Fibroblast of skin of right biceps (primary cell): Measurements from ENCODE around the gene CD72.
"Not testable (repeated sequence)": the region's sequence is repeated elsewhere in the genome, so short reads cannot be mapped to it uniquely, and the experiment has no call there.

Source experiments
- DNase-seq: peaks from one replicate; pipeline ENCODE4 v3.0.0-alpha.2; 2013

Gene CD72

DNA sequence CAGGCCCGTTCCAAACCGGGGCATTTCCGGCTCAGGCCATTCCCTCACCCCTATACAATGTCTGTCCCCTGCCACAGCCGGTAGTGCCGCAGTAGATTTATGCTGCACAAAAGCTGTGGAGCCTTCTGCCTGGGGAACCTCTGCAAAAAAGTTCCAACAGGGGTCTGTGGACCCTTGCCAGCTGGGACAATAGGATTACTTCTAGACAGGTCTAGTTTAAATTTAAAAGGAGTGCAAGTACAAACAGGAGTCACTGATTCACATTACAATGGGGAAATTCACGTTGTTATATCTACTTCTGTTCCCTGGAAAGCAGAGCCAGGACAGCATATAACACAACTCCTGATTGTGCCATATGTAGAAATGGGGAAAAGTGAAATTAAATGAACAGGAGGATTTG is 34.7 kb downstream of the CD72 start:
- DNase-seq: not testable (repeated sequence)

DNA sequence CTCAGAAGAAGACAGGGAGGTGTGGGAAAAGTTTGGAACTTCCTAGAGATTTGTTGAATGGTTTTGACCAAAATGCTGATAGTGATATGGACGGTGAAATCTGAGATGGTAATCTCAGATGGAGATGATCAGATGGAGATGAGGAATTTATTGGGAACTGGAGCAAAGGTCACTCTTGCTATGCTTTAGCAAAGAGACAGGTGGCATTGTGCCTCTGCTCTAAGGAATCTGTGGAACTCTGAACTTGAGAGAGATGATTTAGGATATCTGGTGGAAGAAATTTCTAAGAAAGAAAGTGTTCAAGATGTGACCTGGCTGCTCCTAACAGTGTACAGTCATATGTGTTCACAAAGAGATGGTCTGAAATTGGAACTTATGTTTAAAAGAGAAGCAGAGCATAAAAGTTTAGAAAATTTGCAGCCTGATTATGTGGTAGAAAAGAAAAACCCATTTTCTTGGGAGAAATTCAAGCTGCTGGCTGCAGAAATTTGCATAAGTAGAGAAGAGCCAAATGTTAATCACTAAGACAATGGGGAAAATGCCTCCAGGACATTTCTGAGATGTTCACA is 38.5 kb downstream of the CD72 start:
- not testable (repeated sequence) for DNase-seq

DNA sequence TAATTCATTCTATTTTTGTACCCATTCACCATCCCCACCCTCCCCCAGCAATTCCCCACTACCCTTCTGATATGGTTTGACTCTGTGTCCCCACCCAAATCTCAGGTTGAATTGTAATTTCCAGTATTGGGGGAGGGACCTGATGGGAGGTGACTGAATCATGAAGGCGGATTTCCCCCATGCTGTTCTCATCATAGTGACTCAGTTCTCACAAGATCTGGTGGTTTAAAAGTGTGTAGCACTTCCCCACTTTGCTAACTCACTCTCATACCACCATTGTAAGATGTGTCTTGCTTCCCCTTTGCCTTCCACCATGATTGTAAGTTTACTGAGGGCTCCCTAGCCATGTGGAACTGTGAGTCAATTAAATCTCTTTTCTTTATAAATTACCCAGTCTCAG is 39.1 kb downstream of the CD72 start:
- no peak for DNase-seq

DNA sequence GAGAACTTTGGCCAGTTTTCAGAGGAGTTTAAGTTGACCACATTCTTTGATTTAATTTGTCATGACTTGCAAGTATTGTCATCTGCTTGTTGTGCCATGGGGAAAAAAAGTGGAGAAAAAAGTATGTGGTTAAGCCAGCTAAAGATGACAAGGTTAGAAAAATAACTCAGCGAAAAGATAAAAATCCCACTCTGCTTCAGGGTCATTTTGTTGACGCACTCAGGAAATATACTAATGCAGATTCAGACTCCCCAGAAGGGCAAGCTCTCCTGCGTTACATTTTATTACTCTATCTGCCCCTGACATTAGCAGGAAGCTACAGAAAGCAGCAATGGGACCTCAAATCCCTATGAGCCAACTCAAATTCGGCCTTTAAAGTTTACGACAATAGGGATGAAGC is 40.7 kb downstream of the CD72 start:
- DNase-seq: no peak

DNA sequence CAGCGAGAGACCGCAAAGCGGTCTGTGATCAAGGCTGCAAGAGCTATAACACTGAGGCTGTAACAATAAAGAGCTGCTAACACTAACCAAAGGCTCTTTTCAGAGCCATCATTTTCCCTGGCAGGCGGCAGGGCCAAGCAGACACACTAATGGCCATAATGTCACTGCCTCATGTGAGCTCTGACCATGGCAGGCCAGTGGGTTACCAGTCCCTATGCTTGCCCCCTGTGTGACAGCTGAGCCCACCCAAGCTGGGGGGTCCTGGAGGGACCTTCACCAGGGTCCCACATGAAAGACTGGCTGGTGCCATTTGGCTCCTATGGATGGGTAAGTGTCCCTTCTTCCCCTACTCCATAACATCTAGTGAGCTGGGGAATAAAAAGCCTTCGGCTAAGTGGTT is 42.7 kb downstream of the CD72 start:
- DNase-seq: no peak

DNA sequence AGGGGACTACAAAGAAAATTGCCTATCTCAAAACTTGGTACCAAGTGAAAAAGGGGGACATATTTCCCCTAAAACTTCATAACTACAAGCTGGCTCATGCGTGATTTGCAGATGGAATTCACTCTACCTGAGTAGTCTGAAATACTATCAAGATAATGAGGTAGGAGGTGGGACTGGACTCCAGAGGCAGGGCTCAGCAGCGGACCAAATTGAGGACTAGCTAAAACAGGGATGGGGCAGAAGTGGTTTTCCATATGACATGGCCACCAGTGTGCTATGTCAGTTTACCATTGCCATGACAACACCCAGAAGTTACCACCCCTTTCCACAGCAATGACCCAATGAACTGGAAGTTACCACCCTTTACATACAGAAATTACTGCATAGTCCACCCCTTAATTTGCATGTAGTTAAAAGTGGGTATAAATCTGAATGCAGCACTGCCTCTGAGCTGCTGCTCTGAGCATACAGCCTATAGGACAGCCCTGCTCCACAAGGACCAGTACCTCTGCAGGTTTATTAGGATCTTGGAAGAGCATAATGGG is 43.6 kb downstream of the CD72 start:
- DNase-seq: no peak

DNA sequence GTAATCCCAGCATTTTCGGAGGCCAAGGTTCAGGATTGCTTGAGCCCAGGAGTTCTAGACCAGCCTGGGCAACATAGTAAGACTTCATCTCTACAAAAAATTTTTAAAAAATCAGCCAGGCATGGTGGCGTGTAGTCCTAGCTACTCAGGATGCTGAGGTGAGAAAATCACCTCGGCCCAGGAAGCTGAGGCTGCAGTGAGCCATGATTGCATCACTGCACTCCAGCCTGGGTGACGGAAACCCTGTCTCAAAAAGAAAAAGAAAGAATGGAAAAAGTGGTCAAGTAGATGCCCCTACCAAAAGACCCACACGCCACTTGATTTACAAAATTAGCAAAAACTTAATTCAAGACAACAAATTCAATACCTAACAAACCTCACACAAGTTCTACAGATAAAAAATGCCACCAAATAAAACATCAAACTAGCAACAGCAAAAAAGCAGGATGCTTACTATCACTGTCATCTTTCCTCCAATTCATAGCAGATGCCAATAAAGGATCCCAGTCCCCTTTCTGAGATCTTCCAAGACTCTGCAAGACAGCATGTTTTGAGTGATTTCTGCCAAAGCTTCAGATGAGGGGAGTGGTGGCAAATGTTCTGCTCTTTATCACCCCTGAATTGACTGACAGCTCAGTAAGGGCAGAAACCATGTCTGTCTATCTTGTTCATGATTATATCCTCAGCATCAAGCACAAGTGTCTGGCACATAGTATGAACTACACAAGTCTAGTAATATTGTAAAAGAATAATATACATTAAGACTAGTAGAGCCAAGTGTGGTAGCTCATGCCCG is 47.3 kb downstream of the CD72 start:
- no peak for DNase-seq

DNA sequence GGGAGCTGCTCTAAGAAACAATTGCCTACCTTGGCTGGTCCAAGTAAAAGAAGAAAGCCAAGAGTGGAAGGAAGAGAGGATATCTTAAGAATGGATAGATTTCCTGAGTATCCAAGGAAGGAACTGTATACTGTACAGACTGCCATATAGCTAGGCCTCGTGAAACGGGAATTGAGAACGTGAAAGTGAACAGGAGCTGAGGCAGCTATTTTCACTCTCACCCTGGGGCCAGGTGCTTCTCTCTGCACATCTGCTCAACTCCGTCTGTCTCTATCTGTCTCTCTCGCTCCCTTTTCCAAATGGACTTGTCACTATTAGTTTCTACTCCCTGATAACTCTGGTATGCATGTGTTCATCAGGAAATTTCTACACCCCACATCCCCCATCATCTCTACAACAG is 49.0 kb downstream of the CD72 start:
- DNase-seq: no peak

DNA sequence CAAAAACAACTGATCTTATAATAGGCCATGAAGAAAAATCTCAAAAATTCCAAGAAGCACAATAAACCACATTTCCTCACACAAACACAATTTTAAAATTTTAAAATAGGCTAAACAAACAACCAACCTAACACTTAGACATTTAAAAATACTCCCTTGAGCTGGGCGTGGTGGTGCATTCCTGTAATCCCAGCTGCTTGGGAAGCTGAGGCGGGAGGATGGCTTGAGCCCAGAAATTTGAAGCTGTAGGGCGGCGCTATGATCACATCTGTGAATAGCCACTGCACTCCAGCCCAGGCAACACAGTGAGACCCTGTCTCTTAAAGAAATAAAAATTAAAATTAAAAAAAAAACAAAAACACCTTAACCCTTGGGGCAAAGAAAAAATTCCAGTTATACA is 50.0 kb downstream of the CD72 start:
- no peak for DNase-seq

DNA sequence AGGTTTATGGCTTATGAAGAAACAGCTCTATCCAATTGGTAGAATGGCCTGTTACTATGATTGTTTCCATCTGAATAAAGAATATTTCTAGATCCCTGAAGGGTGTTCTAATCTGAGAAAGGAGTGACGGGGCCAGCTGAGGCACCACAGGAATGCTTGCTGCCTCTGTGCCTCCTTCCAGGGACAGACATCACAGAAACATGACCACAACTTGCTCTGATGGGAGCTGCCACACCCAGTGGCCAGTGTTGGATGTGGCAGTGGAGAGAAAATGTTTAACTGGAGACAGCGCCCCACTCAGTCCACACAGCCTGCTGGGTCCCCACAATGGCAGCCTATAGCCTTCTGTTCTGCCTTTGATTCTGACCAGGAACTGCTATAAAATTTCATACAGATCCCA is 51.8 kb downstream of the CD72 start:
- DNase-seq: peak; percentile 46

DNA sequence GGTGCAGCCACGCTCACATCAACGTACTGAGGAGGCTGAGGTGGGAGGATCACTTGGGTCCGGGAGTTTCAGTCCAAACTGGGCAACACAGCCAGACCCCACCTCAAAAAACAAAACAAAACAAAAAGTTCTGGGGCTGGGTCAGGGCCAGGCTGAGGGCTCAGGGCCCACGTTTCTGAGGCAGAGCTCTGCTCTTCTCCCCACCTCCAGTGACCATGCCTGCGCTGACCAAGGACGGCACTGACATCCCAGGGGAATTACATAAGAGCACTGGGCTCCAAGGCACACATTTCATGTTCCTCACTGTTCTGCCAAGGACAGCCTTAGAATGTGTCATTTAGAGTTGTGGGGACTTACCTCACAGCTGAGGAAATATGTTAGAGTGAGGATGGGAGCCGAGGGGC is 53.6 kb downstream of the CD72 start:
- no peak for DNase-seq

DNA sequence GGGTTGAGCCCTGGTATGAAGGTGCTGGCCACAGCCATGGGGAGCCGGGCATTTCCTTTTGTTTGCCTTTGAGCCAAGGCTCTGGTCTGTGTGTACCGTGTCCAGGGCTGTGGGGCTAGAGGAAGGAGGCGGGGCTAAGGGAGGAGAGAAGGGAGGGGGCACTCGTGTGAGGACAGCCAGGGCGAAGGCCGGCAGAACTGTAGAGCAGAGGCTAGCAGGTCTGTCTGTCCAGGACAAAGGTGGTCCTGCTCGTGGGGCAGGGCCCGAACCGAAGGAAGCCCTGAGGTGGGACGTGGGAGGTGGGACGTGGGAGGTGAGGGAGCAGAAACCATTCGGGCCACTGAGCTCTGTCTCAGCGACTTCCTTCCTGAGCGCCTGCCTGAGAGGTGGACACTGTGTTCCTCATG is 54.4 kb downstream of the CD72 start:
- DNase-seq: no peak

DNA sequence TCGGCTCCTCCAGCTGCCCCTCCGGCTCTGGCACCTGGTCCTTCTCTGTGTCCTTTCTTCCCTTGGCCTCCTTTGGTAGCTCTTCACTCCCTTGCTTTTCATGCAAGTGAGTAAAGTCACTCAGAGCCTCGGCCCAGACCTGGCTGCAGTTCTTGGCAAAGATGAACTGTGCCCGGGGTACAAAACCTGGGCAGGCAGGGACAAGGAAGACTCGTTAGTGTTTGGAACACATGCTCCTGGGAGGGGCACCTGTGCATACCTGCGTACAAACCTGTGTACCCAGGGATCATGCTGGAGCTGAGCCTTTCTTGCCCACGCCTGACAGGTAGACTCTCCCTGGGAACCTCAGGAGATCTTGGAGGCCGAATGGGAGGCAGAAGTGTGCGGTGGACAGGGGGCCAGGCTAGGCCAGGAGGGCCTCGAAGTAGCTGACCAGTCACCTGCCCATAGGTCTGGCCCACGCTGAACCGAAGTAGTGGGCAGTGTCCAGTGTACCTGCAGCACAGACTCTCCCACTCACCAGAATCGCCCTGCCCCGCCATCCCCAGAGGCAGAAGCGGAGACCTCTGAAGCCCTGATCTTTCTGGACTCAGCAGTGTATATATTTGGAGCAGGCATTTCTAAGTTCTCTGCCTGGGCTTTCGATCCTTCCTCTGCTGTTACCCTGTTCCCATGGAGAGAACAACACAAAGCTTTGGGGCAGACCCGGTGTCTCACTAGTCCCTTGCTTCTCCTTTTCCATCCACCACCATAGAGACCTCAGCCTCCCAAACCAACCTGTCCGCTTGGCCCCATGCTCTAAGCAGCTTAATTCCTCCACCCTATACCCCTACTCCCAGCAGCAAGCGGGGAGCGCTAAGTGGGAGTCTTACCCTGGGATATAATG is 55.1 kb downstream of the CD72 start:
- DNase-seq: no peak

DNA sequence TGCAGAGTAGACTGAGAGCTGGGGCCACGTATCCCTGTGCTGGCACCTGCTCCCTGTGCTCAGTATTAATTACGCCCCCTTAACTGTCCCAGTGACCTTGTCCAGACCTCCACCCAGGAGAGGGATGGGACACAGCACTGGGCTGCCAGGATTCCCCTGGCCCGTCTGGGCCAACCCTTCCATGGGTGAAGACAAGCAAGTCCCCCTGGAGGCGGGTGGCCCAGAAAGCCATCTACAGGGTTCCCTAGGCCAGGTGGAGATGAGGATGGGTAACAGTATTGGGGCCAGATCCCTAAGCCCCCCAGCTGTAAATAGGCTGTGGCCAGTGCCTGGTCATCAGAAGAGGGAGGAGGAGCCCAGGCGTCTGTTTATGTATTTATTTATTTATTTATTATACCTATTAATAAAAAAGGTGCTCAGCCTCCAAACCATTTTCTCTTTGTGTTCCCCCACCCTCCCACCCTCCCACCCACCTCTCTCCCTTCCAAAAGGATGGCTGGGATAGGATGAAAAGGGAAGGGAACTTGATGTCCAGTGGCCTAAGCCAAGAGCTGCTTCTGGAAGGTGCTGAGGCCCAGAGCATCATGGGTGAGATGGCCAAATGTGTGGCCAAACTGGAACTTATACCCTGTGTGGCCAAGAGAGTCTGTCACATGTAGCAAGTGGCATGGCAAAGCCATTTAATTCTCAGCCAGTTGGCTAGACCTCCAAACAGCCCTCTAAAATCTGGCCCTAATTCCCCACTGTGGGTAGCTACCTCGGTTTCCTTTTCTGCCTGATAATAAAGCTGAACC is 56.5 kb downstream of the CD72 start:
- DNase-seq: no peak

DNA sequence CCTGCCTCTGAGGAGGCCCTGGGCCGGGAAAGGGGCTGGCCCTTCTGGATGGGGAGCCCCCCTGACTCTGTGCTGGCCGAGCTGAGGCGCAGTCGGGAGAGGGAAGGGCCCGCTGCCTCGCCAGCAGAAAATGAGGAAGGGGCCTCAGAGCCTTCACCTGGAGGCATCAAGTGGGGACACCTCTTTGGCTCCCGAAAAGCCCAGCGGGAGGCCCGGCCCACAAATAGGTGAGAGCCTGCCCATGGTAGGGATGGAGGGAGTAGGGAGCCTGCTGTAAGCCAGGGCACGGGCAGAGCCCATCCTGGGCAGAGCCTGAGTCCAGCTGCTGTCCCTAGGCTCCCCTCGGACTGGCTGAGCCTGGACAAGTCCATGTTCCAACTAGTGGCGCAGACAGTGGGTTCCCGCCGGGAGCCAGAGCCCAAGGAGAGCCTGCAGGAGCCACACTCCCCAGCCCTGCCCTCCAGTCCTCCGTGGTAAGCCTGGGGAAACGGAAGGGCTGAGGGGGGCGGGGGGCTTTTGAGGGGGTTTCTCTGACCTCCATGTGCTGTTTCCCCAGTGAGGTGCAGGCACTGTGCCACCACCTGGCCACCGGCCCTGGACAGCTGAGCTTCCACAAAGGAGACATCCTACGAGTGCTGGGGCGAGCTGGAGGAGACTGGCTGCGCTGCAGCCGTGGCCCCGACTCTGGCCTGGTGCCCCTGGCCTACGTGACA is 57.4 kb downstream of the CD72 start:
- DNase-seq: no peak
